ENCODE measurements around the gene VPS72.

Gene VPS72

DNA sequence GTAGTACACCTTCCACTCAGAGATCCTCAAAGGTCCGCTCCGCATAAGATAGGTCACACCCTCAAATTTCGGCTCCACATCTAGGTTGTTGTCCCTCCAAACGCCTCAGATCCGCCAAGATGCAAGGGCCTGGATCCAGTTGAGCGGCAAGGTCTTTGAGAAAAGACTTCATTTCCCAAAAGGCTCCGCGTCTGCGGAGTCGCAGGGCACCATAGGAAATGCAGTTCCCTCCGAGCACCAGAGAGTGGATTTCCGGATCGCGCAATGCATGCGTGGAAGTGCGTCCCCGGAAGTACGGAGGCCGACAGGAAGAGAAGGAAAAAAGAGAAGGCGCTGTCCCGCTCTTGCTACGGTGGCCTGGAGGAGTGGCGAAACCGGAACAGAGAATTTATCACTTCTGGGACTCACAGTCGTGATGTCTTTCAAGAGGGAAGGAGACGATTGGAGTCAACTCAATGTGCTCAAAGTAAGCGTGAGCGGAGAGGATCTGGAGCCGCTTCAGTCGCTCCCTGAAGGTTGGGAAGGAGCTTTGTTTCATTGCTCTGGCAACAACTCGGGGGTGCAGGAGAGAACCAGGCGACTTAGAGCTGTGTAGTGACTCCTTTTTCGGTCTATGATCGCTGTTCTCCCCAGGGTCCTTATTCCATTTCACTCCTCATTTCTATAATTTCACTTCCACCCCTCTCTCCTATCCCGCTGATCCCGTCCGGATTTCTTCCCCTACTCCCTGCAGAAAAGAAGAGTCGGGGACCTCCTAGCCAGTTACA, 24.1 kb downstream of the VPS72 start, which contains the start of the genes LYSMD1 and SCNM1 (continued):
- no peak for TF ChIP-seq ZSCAN18 (tag by site-specific recombination; IDR thresholded peaks at IDR 0.05)
- no peak for TF ChIP-seq ZFP41 (tag by site-specific recombination; IDR thresholded peaks at IDR 0.05; ENCODE audit: borderline replicate concordance)
- no peak for TF ChIP-seq ZNF274 (IDR thresholded peaks at IDR 0.05; ENCODE audit: low read length)
- TF ChIP-seq ZNF274 (tag by site-specific recombination; IDR thresholded peaks at IDR 0.05; ENCODE audit: borderline replicate concordance), result no peak
- no peak for TF ChIP-seq OVOL3 (tag by site-specific recombination; IDR thresholded peaks at IDR 0.05)
- TF ChIP-seq ZNF391 (tag by site-specific recombination; IDR thresholded peaks at IDR 0.05; ENCODE audit: borderline replicate concordance, low read depth), result no peak; the same call in 1 of the 2 replicates
- no peak for TF ChIP-seq ZNF544 (tag by site-specific recombination; IDR thresholded peaks at IDR 0.05)
- TF ChIP-seq GLI2 (tag by site-specific recombination; IDR thresholded peaks at IDR 0.05; ENCODE audit: borderline replicate concordance, low read depth), result no peak
- no peak for TF ChIP-seq HOXC10 (CRISPR knock-in tag; IDR thresholded peaks at IDR 0.05)
- TF ChIP-seq, protein P1, sequence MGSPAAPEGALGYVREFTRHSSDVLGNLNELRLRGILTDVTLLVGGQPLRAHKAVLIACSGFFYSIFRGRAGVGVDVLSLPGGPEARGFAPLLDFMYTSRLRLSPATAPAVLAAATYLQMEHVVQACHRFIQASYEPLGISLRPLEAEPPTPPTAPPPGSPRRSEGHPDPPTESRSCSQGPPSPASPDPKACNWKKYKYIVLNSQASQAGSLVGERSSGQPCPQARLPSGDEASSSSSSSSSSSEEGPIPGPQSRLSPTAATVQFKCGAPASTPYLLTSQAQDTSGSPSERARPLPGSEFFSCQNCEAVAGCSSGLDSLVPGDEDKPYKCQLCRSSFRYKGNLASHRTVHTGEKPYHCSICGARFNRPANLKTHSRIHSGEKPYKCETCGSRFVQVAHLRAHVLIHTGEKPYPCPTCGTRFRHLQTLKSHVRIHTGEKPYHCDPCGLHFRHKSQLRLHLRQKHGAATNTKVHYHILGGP (tag by site-specific recombination; IDR thresholded peaks at IDR 0.05), result no peak
- no peak for TF ChIP-seq PRDM4 (tag by site-specific recombination; IDR thresholded peaks at IDR 0.05)
- no peak for TF ChIP-seq ZNF510 (tag by site-specific recombination; IDR thresholded peaks at IDR 0.05; ENCODE audit: insufficient replicate concordance)
- TF ChIP-seq YY1 (tag by site-specific recombination; IDR thresholded peaks at IDR 0.05), result 0 out of 2 replicates have a peak, but pooled peaks have one; percentile 10
- TF ChIP-seq CTCF (tag by site-specific recombination; IDR thresholded peaks at IDR 0.05), result no peak; the same call in 1 of the 2 replicates
- TF ChIP-seq ZXDB (tag by site-specific recombination; IDR thresholded peaks at IDR 0.05), result peak; percentile 86
- TF ChIP-seq ZNF169 (tag by site-specific recombination; IDR thresholded peaks at IDR 0.05), result no peak
- TF ChIP-seq ZNF518A (tag by site-specific recombination; conservative IDR thresholded peaks at IDR 0.05; ENCODE audit: low read depth), result peak; percentile 91
- no peak for TF ChIP-seq ZNF155 (tag by site-specific recombination; IDR thresholded peaks at IDR 0.05)
- TF ChIP-seq ZNF211 (tag by site-specific recombination; IDR thresholded peaks at IDR 0.05; ENCODE audit: low read depth), result no peak
- peak; percentile 67; the same call in 1 of the 2 replicates for TF ChIP-seq ZBTB21 (tag by site-specific recombination; IDR thresholded peaks at IDR 0.05)
- TF ChIP-seq ZNF121 (tag by site-specific recombination; IDR thresholded peaks at IDR 0.05), result no peak
- no peak for TF ChIP-seq ZFP69B (tag by site-specific recombination; IDR thresholded peaks at IDR 0.05)
- no peak; the same call in 1 of the 2 replicates for TF ChIP-seq SCRT2 (tag by site-specific recombination; IDR thresholded peaks at IDR 0.05)
- TF ChIP-seq ZSCAN23 (tag by site-specific recombination; IDR thresholded peaks at IDR 0.05), result 0 out of 2 replicates have a peak, but pooled peaks have one; percentile 30
- TF ChIP-seq ZNF341 (tag by site-specific recombination; IDR thresholded peaks at IDR 0.05; ENCODE audit: low read depth), result peak; percentile 19
- no peak for TF ChIP-seq ZNF548 (tag by site-specific recombination; IDR thresholded peaks at IDR 0.05)
- 0 out of 2 replicates have a peak, but pooled peaks have one; percentile 7 for TF ChIP-seq ZNF623 (tag by site-specific recombination; IDR thresholded peaks at IDR 0.05)
- TF ChIP-seq ZNF132 (tag by site-specific recombination; IDR thresholded peaks at IDR 0.05; ENCODE audit: borderline replicate concordance), result no peak
